ENCODE results near the gene EVPLL.
"Not testable (repeated sequence)": the region's sequence is repeated elsewhere in the genome, so short reads cannot be mapped to it uniquely, and the experiment has no call there.

Gene EVPLL

DNA sequence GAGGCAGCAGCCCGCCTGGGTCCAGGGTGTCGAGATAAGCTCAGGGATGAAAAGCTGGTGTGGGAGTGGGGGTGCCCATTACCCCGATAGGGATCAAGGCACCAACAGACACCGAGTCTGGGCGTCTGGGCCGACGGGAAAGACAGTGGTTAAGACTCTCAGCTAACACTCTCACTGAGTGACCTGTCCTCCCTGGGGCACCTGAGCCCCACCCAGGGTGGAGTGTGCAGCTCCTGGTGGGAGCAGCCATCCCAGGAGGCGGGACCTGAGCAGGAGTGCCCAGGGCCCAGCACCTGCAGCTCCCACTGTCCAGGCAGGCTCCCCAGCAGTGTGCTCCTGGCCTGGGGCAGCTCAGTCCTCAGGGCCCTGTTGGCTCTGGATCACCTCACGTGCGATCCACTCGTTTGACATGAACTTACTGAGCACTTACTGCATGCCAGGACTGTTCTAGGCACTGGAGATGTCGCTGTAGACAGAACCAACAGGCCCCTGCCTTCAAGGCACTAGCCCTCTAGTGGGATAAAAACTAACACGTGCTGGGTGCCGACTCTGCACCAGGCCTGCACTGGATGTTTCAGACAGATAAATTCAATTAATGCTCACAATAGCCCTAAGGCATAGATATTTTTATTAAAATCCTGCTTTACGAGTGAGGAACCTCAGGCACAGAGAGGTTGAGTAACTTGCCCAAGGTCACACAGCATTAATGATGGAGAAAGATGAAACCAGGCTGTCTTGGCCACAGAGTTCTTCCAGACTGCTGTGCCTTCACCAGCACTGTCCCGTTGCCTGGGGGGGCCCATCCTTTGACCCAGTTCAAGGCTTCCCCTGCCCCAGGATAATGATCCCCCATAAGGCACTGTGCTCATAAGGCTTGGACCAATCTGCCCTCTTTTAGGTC is 1.9 kb downstream of the EVPLL start:
- DNase-seq (ENCODE audit: low read depth): no peak

DNA sequence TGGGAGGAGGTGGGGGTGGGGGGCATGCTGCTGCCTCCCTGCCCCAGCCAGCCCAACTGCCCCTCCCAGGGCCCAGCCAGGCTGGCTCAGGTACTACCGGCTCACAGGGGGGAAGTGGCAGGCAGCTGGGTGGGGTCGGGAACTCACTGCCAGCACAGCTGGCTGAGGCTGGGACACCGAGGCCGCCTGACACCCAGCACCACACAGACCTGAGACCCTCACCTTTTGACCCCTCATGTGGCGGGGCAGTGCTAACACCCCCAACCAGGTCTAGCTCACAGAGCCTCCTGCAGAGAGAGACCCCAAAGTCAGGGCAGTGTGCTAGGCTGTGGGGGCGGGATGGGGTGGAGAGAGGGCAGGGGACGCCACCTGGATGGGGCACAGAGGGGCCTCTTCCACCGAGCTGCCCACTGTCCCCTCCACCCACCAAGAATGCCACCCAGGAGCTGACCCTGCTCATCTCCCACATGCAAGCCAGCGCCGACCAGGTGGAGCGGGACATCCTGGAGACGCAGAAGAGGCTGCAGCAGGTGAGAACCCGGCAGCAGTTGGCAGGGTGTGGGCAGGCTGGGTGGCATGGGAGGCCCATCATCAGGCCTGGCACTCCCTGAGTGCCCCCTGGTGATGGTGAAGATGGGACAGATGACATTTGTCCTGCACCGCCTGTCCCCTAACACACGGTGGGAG is 3.0 kb downstream of the EVPLL start:
- DNase-seq (ENCODE audit: low read depth): no peak

DNA sequence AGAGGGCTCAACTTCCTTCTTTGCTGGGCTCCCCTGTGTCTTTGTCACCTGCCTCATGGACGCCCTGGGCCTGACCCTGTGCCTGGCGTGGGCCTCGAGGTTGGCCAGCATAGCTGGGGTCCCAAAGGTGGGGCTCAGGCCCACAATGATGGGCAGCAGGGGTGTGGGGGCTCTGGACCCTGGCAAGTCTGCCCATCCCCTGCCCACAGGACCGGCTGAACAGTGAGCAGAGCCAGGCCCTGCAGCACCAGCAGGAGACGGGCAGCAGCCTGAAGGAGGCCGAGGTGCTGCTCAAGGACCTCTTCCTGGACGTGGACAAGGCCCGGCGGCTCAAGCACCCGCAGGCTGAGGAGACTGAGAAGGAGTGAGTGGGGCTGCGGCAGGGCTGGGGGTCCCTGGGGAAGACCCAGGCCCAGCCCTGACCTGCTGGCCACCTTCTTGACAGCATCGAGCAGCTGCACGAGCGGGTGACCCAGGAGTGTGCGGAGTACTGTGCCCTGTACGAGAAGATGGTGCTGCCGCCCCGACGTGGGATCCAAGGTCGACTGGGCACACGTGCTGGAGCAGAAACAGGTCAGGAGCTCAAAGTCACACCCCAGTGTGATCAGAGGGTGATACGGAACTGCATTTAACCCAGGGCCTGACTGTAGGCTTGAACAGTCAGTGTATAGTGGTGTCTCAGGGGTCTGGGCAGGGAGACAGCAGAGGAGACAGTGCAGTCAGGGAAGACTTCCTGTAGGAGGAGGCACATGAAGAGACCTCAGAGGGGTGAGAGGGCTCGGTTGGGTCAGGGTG is 3.8 kb downstream of the EVPLL start:
- no peak for DNase-seq (ENCODE audit: low read depth)

DNA sequence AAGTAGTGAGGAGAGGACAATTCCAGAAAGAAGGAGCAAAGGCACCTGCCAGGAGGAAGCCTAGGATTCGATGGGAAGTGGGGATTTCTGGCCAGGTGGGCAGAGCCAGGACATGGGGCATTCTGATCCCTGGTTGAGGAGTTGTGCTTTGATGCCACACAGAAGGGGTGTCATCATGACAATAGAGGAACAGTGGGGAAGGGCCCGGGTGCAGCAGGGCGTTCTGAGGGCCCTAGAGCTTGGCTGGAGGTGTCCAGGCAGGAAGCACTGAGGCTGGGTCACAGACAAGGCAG is 4.3 kb downstream of the EVPLL start:
- DNase-seq (ENCODE audit: low read depth): no peak

DNA sequence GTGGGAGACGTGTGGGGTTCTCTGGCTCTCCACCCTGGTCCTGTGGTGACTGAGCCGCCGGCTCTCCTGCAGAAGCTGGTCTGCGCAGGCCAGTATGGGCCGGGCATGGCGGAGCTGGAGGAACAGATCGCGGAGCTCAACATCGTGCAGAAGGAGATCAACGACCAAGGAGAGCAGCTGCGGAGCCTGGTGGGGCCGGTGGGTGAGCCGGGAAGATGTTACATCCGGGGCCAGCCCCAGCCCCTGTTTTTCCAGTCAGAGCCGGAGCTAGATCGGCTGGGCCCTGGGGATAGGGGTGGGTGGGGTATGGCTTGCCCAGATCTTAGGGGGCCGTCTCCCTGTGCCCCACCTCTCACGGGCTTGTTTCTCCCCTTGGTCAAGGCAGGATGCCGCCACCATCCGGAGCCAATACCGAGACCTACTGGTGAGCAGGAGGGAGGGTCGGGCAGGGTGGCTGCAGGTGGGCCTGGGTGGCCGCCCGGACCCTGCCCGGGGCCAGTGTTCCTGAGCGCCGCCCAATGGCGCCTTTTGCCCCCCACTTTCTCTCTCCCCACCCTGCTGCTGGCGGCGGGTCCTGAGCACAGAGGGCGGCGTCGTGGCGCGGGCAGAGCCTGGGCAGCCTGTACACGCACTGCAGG is 5.0 kb downstream of the EVPLL start:
- no peak for DNase-seq (ENCODE audit: low read depth)

DNA sequence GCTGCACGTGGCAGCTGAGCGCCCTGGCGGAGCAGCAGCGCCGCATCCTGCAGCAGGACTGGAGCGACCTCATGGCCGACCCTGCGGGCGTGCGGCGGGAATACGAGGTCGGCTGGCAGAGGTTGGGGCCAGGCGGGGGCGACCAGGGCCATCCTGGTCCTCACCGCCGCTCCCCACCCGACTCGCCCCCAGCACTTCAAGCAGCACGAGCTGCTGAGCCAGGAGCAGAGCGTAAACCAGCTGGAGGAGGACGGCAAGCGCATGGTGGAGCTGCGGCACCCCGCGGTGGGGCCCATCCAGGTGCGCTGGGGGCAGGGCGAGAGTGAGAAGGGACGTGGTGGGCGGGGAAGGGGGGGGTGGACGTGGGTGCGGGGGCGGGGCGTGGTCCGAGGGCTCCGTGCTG is 5.5 kb downstream of the EVPLL start:
- DNase-seq (ENCODE audit: low read depth): not testable (repeated sequence)

DNA sequence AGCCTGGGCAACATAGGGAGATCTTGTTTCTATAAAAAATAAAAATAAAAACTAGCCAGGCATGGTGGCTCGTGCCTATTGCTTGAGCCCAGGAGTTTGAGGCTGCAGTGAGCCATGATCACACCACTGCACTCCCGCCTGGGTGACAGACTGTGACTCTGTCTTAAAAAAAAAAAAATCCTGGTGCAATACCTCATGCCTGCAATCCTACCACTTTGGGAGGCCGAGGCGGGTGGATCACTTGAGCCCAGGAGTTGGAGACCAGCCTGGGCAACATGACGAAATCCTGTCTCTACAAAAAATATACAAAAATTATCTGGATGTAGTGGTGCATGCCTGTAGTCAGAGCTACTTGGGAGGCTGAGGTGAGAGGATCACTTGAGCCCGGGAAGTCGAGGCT is 6.7 kb downstream of the EVPLL start:
- DNase-seq (ENCODE audit: low read depth): not testable (repeated sequence)

DNA sequence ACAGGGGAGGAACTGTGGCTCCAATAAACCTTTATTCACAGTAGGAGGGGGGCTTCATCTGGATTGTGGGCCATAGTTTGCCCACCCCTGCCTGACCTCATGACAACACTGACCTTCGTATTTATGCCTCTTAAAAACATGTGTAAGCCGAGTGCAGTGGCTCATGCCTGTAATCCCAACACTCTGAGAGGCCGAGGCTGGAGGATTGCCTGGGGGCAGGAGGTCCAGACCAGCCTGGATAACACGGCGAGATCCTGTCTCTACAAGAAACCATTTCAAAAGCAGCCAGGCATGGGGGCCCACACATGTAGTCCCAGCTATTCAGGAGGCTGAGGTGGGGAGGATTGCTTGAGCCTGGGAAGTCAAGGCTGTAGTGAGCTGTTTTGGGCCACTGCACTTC is 10.0 kb downstream of the EVPLL start:
- not testable (repeated sequence) for DNase-seq (ENCODE audit: low read depth)

DNA sequence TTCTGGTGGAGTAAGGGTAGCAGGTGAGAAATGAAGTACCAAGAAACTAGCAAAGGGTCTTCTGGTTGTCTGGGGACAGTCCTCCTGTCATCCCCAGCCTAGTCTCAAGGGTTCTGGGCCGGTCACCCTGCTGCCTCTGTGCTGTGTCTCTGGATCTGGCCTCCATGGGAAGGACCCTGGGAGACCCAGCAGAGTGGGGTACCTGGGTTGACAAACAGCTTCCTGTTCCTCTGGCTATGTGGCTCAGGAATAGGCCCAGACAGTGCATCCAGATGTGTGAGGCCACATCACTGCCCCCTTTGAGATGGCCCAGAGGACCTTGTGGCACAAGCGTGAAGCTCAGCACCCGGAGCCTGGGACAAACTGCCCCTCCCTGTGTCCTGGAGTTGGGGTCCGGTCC is 10.7 kb downstream of the EVPLL start:
- DNase-seq (ENCODE audit: low read depth): not testable (repeated sequence)

DNA sequence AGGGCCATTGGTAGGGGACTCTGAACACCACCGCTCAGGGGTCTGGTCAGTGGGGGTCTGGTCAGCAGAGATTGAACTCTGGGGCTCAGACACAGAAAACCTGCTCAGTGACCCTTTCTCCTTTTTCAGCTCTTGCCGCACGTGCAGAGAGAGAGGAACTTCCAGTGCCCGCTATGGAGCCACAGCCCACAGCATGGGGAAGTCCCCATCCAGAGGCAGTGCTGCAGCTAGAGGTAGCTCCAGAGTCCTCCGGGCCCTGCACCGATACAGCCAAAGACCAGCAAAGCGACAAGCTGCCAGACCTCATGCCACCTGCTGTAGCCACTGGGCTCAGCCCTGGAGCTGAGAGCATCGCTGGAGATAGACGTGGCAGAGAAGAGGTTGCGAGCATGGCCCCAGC is 11.2 kb downstream of the EVPLL start:
- DNase-seq (ENCODE audit: low read depth): not testable (repeated sequence)

DNA sequence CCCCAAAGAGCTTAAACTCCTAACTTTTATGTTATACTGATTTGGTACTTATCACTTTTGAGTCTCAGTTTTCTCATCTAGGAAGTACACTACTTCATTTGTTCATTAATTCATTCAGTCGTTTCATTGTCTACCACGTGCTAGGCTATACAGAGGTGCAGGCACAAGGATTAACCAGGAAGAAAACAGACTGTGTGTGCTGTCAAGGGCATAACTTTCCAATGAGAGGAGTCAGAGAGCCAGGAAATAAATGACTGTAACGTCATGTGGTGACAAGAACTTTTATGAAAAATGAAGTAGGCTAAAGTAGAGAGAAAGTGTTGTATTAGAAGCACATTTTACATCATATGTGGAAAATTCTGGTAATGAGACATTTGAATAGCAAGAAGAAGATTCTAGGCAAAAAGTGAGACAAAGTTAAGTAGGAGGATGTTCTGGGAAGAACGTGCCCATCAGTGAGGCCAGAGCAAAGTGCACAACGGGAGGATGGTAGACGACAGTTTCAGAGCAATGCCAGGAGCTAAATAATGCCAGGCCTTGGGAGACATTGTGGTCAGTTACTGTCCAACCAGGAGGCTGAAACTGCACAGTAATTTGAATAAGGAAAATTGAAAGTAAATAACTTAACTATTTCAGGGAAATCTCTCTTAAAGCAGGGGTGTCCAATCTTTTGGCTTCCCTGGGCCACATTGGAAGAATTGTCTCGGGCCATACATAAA is 24.5 kb downstream of the EVPLL start:
- not testable (repeated sequence) for DNase-seq (ENCODE audit: low read depth)

DNA sequence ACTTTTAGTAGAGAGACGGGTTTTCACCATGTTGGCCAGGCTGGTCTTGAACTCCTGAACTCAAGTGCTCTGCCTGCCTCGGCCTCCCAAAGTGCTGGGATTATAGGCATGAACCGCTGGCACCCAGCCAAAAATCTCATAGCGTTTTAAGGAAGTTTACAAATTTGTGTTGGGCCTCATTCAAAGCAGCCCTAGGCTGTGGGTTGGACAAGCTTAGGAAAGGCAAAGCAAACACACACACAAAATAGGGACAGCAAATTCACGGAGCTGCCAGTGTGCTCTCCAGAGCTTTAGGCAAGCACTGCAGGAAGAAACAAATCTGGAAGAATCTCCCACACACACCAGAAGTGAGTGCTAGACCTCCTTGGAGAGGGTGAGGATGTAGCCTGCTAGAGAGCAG is 25.6 kb downstream of the EVPLL start:
- DNase-seq (ENCODE audit: low read depth): not testable (repeated sequence)

DNA sequence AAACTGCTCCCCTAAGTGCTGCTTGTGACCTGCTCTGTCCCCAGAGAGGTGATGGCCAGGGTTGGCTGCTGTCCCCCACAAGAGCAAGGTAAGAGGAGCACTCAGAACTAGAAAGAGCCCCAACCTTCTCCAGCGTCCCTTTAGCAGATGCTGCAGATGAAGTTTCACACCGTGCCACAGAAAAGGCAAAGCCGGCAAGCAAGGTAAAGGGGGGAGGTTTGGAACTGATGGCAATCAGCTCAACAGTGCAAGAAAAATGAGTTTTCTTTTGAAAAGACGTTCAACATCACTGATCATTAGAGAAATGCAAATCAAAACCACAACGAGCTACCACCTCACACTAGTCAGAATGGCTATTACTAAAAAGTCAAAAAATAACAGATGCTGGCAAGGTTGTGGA is 26.0 kb downstream of the EVPLL start:
- DNase-seq (ENCODE audit: low read depth): not testable (repeated sequence)

DNA sequence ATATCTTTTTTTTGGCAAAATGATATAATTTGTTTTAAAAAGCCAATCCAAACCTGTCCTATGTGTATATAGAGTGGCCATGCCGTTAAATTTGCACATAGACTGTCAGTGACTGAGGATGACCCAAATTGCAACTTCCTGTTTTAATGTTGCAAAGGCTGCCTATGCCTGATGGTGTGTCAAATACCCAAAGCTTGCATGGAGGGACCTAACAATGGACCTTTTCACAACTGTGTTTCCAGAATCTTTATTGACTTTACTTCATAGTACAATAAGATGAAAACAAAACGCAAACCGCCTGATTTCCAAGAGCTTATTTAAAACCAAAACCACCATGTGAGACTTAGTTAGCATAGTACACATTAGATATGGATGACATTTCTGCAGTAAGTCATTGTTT is 31.3 kb downstream of the EVPLL start:
- not testable (repeated sequence) for DNase-seq (ENCODE audit: low read depth)

DNA sequence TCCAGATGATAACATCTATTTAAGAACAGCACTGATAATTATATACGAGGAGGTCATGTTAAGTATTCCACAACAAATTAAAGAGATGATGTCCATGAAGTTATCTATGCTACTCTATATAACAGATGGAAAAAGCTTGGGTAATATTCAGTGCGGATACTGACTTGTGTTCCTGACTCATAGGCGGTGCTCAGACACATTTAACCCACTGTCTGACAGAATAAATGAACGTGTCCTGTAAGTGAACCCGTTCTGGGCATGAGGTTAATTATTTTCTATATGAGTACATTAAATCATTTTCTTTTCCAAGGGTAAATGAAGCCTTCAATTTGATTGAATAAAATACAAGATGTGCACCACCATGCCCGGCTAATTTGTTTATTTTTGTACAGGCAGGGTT is 31.7 kb downstream of the EVPLL start:
- DNase-seq (ENCODE audit: low read depth): not testable (repeated sequence)

DNA sequence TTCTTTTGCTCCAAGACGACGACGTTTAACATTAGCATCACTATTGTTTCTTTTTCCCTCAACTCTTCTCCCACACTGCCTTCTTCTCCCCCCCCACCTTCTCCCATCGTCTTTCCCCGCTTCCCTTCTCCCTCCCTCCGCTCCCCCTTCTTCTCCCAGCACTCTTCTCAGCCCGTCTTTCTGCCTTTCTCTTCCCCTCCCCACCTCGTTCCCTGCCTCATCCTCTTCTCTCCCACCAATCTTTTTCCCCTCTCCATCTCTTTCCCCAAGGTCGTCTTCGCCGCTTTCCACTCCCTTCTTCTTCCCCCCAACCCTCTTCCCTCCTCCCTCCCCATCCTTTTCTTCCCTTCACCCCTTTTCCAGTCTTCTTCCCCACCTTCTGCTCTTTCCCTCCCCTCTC is 33.2 kb downstream of the EVPLL start:
- DNase-seq (ENCODE audit: low read depth): not testable (repeated sequence)

DNA sequence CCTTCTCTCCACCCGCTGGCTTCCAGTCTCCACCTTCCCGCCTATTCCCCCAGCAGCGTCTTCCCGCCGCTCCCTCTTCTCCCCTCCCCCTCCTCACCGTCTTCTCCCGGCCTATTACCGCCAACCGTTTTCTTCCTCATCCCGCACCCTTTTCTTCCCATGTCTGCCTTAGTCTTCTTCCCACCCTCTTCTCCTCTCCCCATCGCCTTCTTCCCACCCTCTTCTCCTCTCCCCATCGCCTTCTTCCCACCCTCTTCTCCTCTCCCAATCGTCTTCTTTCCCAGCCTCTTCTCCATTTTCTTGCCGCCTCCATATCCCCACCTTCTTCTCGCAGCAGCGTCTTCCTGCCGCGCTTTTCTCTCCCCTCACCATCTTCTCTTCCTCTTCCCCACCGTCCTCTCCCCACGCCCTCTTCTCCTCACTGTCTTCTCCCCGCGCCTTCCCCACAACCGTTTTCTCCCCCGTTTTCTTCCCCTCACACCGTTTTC is 33.8 kb downstream of the EVPLL start:
- peak; percentile 13 for DNase-seq (ENCODE audit: low read depth)

DNA sequence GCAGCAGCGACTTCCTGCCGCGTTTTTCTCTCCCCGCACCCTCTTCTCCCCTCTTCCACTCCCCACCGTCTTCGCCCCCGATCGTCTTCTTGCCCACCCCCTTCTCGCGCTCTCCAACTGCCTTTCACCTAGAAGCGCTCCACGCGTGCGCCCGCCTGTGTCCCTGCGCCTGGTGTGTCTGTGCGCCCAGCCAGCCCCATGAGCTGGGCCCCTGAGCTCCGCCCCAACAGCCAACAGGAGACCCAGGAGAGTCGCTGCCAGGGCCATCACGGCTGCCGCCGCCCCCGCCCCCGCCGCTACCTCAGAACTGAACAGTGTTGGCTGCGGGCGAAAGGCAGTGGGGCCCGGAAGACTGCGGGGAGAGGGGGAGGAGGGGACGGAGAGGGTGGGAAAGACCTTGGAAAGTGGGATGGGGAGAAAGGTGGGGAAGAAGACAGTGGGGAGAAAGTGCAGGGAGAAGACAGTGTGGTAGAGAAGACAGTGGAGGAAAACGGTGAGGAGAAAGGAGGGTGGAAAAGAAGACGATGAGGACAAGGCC is 34.5 kb downstream of the EVPLL start:
- DNase-seq (ENCODE audit: low read depth): not testable (repeated sequence)

DNA sequence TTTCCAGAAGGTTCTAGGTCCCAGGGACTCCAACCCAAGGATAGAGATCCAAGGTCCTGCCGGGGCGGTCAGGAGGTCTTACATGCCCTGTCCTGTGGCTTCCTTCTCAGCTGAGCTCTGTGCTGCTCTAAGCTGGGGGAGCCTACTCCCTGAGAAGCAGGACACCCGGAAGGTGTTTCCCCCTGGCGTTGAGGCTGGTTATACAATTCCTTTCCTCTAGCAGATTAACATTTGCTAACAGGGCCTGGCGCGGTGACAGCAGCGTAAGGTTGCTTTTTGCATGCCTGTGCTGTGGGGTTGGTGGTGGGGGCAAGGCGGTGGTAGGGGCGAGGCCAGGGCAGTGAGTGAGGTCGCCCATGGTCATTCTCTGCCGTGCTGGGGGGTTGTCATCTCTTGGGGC is 43.9 kb downstream of the EVPLL start:
- DNase-seq (ENCODE audit: low read depth): not testable (repeated sequence)

DNA sequence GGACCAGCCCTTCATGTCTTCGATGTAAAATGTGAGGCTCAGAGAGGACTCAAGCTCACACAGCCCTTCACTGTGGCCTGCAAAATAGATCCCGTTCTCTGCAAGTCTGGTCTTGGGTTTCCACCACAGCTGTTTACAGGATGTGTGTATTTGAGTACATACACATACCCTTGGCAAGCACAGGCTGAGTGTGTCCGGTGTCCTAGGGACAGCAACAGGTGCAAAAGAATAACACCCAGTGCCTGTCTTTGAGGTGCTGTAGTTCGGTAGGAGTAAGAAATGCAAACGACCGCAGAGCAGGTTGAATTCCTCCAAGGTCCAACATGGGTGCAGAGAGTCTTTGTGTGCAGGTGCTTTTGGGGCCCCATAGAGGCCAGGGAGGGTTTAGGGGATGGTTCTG is 44.9 kb downstream of the EVPLL start:
- not testable (repeated sequence) for DNase-seq (ENCODE audit: low read depth)

DNA sequence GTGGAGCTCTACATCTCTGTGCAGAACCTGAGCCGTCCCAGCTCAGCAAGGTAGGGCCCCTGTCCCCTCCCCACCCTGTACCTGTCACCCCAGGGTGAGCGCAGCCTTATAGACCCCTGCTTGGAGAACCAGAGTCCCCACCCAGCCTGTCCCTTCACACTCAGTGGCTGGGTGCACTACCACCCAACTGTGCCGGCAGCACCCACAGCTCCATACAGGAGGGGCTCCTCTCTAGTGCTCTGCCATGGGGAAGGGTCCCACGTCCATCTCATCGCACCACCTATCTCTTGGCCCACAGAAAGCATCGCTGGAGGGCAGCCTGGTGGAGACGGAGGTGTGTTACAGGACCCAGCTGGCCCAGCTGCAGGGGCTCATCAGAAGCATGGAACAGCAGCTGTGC is 45.4 kb downstream of the EVPLL start:
- not testable (repeated sequence) for DNase-seq (ENCODE audit: low read depth)

Data from HS-5 (cell line).